Transverse colon (tissue), 4 donors: ENCODE results near the gene ACAD9.

Source experiments
- CTCF ChIP-seq, 5 experiments: fragments of 200-600 bp in 3 of 5; fragments of 450-650 bp in 2 of 5; sonication (generic) in 3 of 5; IDR thresholded peaks; 1 replicate in 2 of 5; 2 replicates in 3 of 5; pipeline ENCODE4 v1.5.1; 2016 to 2017; ENCODE audit warnings: antibody characterized with exemption in 5 of 5, inconsistent platforms in 3 of 5, mild to moderate bottlenecking in 2 of 5, moderate library complexity in 1 of 5
- EP300 ChIP-seq: sonication (generic); formaldehyde crosslinking; IDR thresholded peaks from one replicate; pipeline ENCODE4 v1.6.1; 2017; ENCODE audit warnings: antibody characterized with exemption, low read depth
- POLR2A ChIP-seq: fragments of 450-650 bp; IDR thresholded peaks from one replicate; pipeline ENCODE4 v1.6.1; 2016; ENCODE audit warnings: antibody characterized with exemption, mild to moderate bottlenecking, moderate library complexity
- POLR2AphosphoS5 ChIP-seq, 3 donors: sonication (generic); formaldehyde crosslinking; IDR thresholded peaks; one replicate each; pipeline ENCODE4 v1.6.1; 2016; ENCODE audit warnings: antibody characterized with exemption in 3 of 3

- TF ChIP-seq CTCF (IDR thresholded peaks at IDR 0.05), result no peak
- no peak for TF ChIP-seq POLR2A
- no peak for TF ChIP-seq EP300
- TF ChIP-seq POLR2AphosphoS5 (IDR thresholded peaks at IDR 0.05), result no peak
Measured at GRCh38 chr3:128907706-128908445, 28.5 kb downstream of the ACAD9 start.
